Stimulated activated CD8-positive, alpha-beta memory T cell treated with anti-CD3 and anti-CD28 coated beads, Interleukin-15, amount 100 ng/mL, for 24 hours (primary cell): ENCODE data around the gene VPS18.

ENCODE experiments used
- DNase-seq: peaks from one replicate; pipeline ENCODE4 v3.0.0-alpha.2; 2020; ENCODE audit warnings: low read depth

VPS18 gene

DNA sequence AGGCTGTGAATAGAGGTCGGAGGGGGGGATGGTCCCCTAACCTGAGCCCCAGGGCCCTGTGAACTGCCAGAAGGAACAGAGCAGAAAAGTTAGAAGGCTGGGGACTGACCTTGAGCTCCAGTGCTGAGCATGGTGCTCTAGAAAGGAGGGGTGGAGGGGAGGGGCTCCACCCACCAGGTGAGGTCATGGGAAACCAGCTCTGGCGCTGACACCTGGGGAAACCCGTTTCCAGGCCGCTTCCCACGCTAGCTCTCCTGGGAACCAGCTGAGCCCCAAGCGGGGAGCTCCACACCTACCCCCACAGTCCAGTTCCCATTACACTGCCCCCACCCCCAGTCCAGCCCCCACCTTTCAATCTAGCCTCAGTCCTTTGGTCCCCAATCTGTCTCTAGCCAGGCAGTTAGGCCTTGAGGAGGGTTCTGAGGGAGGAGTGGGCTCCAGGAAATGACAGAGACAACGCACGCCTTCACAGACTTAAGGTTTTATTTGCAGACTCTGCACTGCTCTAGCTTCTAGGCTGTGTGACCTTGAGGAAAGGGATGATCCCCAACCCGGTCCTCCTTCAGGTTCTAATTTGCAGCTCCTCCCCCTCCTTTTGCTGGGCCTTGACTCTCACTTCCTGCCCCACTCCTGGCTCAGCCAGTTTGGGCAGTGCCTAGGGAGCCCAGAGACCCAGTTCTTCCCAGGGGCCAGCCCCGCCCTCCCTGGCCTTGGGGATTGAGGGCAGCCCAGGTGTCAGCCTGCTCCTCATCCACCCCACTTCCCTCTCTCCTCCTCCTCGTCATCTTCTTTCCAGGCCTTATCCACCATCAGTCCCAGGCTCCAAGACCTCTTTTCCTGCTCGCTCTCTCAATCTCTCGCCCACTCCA is 22.3 kb upstream of the VPS18 start:
- DNase-seq = no peak

DNA sequence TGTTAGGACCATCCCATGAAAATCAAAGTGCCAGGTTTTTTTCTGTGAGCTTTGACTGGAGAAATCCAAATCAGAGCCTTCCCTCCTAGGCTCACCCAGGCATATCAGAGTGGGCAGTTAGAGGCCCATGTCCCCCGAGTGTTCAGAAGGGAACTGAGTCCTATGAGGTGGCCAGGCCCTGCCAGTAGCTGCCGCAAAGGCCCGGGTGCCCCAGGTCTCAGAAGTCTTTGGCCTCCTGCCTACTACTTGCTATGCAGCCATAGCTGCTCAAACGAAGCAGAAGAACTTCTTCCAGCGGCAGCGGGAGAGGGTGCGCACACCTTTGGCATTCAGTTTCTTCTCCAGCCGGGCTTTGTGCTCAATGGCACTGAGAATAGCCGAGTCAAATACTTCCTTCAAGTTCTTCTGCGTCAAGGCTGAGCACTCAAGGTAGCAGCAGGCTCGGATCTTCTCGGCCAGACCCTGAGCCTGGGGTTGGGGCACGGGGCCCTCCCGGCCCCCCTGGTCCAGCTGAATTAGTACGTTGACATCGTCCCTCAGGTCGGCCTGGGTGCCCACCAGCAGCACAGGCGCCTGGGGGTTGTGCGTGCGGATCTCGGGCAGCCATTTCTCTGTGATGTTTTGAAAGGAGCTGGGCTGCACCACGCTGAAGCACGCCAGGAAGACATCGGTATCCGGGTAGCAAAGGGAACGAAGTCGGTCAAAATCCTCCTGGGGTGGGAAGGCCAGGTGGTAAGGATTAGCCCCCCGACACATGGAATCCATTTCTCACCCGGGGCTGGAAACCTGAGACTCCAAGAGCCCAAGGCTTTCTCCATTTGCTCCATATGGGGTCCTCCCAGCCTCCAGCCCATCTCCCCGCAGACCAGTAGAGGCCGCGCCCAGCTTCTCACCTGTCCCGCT is 21.2 kb upstream of the VPS18 start:
- DNase-seq = no peak

DNA sequence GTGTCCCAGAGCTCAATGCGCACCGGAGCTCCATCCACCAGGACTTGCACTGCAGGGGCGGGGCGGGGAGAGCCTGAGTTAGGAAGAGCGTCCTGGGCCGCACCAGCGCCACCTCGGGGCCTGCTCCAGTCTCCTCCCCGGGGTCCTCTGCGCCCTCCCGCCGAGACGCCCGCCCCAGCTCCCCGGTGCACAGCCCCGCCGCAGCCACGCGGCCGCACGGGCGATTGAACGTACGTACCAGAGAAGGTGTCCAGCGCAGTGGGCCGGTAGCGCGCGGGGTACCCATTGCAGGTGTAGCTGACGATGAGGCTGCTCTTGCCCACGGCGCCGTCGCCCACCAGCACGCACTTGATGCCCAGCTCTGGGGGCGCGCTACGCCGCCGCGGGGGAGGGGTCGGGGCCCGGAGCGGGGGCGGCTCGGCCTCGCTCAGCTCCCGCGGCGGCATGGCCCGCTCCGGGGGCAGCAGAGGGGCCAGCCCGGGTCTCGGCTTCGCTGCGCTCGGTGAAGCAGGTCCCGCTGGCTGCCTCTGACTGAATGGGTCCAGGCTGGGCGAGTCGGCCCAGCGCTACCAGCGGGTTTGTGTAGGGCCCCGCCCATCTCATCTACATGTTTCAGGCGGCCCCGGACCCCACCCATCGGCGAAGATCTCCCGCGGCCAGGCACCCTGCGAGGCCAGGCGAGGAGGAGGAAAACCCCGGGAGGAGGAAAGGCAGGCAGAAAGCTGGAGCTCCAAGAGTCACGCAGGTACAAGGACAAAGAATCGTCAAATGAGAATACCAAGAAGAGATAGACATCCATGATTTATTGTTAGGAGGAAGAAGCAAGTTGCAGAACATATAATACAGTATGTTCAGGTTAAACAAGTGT is 20.3 kb upstream of the VPS18 start, which contains the start of gene RHOV:
Gene RHOV (minus strand): TSS at position 541 of the 868 bp plus-strand sequence. CDS start 95 bp downstream, at position 446.
- DNase-seq = peak; percentile 21

DNA sequence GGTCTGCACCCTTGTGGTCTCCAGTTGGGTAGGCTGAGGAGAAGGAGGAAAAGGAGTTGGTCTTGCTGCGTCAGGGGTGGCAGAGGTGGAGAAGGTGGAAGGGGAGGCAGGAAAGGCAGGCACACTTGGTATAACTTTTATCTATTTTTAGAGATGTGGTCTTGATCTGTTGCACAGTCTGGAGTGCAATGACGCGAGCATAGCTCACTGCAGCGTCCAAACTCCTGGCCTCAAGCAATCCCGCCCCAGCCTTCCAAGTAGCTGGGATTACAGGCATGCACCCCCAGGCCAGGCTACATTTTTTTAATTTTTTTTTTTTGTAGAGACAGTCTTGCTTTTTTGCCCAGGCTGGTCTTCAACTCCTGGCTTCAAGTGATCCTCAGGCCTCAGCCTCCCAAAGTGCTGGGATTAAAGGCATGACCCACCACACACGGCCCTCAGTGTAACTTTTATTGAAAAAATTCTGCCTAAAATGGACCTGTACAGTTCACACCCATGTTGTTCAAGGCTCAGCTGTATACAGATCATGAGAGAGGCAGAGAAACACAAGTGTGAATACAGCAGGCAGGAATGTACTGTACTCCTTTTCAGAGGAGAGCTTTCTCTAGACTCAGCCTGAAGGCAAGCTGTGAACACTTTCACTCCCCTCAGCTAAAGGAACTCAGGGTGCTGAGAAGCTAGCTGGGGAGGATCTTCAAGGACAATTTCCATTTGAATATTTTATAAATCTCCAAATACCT is 18.1 kb upstream of the VPS18 start:
- no peak for DNase-seq

DNA sequence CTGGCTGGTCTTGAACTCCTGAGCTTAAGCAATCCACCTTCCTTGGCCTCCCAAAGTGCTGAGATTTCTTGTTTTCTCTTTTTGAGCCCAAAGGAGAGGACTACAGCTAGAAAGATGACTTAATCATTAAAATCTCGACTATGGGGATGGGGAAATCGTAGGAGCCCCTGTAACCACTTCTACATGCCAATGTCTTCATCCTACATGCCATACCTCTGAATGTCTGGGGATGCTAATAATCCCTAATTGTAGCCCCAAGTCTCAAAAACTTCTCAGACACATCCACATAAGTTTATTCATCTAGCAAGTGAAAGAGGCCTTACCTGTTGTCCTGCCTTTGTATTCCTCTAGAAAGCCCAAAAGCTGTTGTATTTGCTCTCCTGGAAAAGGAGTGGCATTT is 16.6 kb upstream of the VPS18 start:
- no peak for DNase-seq

DNA sequence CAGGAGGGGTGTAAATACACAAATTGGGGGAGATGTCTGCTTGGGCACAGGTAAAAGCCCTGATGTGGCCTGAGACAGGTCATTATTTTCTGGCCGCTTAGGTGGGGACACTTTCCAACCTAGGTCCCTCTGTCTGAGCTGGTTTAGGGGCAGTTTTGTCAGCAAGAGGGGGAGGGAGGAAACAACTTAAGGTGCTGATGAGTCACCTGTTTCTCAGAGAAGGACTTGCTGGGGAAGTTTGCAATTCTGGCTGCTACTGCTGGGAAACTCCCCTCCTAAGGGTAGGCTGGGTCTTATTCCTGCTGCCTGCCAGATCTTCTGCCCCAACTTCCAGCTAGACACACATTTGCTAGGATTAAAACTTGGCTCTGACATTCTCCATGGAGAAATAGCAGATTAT is 15.5 kb upstream of the VPS18 start:
- DNase-seq = no peak

DNA sequence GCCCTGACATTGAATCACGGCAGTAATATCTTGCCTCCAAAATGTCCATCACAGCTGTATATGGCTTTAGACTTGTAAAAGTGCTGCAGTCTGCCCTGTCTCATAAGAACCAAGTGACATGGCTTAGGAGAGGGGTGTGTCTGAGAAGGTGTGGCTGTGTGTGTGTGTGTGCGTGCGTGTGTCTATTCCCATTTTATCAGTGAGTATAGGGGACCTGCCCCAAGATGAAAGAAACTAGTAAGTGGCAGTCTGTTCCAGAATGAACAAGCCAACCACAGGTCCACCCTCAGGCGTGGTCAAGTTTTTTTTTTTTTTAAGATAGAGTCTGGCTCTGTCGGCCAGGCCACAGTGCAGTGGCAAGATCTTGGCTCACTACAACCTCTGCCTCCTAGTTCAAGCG is 14.6 kb upstream of the VPS18 start:
- no peak for DNase-seq

DNA sequence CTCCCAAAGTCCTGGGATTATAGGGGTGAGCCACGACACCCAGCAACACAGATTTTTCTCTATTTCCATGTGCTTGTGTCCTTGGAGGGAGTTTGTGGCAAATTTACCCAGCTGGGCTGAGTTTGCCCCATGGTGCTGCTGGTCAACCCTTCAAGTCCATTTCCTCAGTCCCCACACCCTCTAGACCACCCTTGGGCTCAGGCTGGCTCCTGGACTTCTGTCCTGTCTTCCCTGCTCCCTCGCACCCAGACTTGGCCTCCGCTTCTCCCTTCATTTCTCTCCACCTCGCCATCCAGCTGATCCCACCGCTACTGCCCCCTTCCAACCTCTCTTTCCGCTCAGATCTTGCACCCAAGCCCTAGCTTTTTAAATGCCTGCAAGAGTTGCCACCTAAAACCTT is 12.9 kb upstream of the VPS18 start:
- DNase-seq = no peak

DNA sequence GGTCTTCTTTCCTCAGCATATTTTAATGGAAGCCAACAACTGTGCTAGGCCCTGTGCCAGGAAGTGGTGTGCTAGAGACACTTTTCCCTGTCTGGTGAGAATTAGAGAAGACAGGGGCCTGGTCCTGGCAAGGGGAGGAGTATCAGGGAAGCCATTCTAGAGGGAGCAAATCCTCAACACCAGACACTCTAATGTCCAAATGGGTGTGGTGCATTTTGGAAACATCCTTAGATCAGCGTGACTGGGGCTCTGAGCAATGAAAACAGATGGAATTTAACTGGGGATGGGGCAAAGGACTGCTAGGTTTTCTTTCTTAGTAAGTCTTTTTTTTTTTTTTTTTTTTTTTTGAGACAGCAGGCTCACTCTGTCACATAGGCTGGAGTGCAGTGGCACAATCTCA is 7.7 kb upstream of the VPS18 start:
- no peak for DNase-seq

DNA sequence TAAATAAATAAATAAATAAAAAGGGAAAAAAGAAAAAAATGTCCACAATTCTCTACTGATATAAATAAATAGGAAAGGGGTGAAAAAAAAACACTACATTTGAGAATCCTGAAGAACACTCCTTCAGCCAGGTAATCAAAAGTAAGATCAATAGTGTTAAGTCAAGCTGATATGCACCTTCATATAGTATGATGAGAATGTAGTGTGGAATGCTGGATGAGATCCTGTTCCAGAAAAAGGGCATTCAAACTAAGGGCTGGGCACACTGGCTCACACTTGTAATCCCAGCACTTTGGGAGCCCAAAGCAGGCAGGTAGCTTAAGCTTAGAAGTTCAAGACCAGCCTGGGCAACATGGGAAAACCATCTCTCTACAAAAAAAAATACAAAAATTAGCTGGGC is 5.1 kb upstream of the VPS18 start:
- no peak for DNase-seq

DNA sequence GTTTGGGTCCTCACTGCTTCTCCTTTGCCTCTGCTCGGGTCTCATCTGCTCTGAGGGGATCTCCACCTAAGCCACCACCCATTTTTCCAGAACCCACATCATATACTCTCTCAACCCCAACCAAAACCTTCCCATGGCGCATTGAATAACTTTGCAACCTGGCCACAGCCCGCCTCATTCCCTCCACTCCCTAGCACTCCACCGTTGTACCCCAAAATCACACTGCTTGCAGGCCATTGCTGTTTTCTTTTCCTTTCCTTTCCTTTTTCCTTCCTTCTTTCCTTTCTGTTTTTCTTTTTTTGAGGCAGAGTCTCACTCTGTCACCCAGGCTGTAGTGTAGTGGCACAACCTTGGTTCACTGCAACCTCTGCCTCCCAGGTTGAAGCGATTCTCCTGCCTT is 3.1 kb upstream of the VPS18 start:
- no peak for DNase-seq

DNA sequence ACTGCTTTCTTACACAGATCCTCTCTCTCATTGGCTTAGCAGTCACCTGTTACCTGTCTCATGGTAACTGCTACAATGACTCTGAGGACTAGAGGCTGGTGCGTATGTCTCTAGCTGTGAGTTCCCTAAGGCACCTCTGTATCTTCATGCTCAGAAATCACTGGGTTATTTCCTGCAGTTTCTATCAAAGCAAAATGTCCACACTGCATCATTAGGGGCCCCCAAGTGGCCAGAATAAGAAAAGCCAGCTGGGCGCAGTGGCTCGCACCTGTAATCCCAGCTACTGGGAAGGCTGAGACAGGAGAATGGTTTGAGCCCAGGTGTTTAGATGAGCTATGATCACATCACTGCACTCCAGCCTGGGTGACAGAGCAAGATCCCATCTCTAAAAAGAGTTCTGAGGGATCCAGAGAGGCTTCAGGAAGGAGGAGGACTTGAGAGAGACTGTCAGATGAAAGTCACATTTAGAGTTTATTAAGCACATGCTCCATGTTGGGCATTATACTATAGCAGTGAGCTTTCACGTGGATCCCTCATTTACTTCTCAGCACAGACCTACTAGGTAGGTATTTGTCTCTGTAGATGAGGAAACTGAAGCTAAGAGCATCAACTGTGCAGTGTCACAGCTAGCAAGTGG is 2.3 kb upstream of the VPS18 start:
- DNase-seq = no peak

DNA sequence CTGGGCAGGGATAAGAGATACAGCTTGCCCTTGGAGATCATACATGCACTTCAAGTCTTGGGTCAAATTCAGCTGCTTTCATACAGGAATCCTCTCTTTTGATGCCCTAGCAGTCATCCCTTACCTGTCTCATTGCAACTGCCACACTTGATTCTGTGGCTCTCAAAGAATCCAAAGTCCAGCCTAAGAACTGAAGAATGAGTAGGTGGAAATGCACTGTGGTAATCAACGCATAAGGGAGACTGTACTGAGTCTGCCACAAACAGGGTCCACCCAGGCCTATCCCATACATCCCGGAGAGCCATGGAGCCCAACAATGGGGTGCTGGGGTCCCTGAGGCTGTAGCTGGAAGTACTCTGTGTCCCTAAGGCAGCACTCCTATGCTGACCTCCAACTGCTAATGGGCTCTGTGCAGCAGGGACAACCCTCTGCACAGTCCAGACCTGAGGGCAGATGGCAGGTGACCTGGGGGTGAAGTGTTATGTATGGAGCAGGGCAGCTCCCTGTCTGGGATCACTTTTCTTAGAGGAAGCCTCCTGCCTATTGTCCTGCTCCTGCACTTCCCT is 1.7 kb upstream of the VPS18 start:
- DNase-seq = no peak

DNA sequence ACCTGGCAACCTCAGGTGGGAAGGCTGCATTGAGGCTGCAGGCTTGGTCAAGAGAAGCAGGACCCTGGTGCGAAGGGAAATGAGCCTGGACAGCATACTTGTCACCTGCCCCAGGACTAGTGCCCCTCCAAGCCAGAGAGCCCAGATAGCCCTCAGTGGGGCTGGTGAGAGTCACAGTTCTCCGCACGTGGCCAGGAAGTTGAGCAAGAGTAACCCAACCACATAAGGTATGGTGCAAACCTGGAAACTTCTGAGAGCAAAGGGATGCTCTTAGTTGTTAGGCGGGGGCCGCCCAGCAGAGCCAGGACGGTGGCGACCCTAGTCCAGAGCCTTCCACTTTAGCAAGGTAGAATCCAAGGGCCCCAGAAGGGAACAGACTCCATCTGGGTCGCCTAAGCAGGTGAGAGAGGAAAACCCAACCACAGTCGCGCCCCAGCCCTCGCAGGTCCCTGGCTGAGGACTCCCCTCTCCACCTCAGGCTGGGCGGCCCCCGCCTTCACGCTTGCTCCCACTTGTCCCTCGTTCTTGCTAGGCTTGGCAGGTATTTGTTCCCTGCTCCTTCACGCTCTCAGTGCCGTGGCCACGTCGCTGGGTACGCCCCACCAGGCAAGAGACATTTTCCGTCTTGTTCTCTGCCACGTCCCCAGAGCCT is 1.1 kb upstream of the VPS18 start:
- DNase-seq = no peak

DNA sequence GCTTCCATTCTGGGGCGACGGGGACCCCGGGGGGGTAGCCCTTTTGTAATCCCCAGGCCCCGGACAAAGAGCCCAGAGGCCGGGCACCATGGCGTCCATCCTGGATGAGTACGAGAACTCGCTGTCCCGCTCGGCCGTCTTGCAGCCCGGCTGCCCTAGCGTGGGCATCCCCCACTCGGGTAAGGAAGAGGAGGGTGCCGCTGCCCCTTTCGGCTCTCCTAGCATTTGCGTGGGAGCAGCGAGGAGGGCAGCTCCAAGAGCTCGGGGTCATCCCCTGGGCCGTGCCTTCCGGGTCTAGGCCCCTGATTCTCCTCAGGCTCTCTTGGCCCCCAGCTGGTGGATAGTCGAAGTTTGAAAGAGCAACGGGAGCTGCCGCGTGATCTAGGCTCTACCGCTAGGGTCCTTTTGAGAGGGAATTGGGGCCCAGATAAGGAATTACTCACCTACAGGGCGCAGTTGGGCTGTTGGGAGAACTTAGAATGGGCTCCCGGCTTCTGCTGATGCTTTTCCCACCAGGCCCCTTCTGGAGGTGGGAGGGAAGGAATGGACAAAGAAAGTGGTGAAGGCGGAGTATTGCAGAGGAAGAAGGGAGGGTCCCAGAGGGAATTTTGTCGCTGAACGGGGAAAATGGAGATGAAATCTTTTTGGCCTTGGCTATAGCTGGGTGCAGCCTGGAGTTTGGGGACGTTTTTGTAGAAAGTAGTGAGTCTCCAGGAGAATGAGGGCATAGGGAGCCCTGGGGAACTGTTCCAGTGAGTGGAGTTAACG is 615 bp downstream of the VPS18 start:
- no peak for DNase-seq

DNA sequence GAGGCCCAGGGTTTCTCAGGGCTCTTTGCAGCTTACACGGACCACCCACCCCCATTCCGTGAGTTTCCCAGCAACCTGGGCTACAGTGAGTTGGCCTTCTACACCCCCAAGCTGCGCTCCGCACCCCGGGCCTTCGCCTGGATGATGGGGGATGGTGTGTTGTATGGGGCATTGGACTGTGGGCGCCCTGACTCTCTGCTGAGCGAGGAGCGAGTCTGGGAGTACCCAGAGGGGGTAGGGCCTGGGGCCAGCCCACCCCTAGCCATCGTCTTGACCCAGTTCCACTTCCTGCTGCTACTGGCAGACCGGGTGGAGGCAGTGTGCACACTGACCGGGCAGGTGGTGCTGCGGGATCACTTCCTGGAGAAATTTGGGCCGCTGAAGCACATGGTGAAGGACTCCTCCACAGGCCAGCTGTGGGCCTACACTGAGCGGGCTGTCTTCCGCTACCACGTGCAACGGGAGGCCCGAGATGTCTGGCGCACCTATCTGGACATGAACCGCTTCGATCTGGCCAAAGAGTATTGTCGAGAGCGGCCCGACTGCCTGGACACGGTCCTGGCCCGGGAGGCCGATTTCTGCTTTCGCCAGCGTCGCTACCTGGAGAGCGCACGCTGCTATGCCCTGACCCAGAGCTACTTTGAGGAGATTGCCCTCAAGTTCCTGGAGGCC is 5.4 kb downstream of the VPS18 start:
- no peak for DNase-seq

DNA sequence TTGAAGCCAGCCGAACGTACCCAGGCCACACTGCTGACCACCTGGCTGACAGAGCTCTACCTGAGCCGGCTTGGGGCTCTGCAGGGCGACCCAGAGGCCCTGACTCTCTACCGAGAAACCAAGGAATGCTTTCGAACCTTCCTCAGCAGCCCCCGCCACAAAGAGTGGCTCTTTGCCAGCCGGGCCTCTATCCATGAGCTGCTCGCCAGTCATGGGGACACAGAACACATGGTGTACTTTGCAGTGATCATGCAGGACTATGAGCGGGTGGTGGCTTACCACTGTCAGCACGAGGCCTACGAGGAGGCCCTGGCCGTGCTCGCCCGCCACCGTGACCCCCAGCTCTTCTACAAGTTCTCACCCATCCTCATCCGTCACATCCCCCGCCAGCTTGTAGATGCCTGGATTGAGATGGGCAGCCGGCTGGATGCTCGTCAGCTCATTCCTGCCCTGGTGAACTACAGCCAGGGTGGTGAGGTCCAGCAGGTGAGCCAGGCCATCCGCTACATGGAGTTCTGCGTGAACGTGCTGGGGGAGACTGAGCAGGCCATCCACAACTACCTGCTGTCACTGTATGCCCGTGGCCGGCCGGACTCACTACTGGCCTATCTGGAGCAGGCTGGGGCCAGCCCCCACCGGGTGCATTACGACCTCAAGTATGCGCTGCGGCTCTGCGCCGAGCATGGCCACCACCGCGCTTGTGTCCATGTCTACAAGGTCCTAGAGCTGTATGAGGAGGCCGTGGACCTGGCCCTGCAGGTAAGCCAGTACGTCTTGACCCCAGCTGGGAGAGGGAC is 6.2 kb downstream of the VPS18 start:
- DNase-seq = no peak

DNA sequence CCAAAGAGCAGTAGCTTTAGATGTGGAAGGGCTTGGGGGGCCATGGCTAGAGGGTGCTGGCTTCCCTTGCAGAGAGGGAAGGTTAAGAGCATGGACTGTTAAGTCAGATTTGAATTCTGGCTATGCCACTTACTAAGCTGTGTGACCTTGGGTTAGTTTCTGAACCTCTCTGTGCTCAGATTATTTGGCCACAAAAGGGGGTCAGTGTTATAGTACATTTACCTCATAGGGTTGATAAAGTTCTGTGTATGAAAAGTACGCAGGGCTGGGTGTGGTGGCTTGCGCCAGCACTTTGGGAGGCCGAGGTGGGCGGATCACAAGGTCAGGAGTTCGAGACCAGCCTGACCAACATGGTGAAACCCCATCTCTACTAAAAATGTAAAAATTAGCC is 6.8 kb downstream of the VPS18 start:
- no peak for DNase-seq
